Osteoblast (primary cell): ENCODE data around the gene SLAMF6. TPM values are rescaled to one million over a fixed set of nuclear protein-coding genes. Genes with fewer than 3 reads are reported as not detected.

Source experiments
- DNase-seq: peaks from one replicate; pipeline ENCODE4 v3.0.0; 2011; ENCODE audit warnings: low spot score, mixed read lengths; ENCODE audit not compliant: insufficient read length; ENCODE audit errors: missing footprints
- H2AFZ ChIP-seq: 2 replicates; pipeline ENCODE4 v1.6.0; 2011; ENCODE audit warnings: mild to moderate bottlenecking, low read length
- H3K27ac ChIP-seq: 2 replicates; pipeline ENCODE4 v1.5.1; 2011; ENCODE audit warnings: mild to moderate bottlenecking, low read depth, low read length, moderate library complexity
- H3K27me3 ChIP-seq: 2 replicates; pipeline ENCODE4 v1.6.0; 2012; ENCODE audit warnings: mild to moderate bottlenecking, control low read depth, inconsistent platforms, low read length, moderate library complexity; ENCODE audit not compliant: insufficient read depth
- H3K36me3 ChIP-seq: 2 replicates; pipeline ENCODE4 v1.5.1; 2011; ENCODE audit warnings: mild to moderate bottlenecking, low read length, control low read depth, moderate library complexity; ENCODE audit not compliant: insufficient read depth
- H3K4me1 ChIP-seq: 2 replicates; pipeline ENCODE4 v1.5.1; 2011; ENCODE audit warnings: mild to moderate bottlenecking, low read length, control low read depth, moderate library complexity; ENCODE audit not compliant: insufficient read depth
- H3K4me2 ChIP-seq: 2 replicates; pipeline ENCODE4 v1.6.0; 2011; ENCODE audit warnings: mild to moderate bottlenecking, low read length; ENCODE audit not compliant: insufficient read depth
- H3K4me3 ChIP-seq: fragments of 200-600 bp; sonication (generic); 3 replicates; pipeline ENCODE4 v1.5.1; 2012; ENCODE audit warnings: mild to moderate bottlenecking, low read length, inconsistent platforms; ENCODE audit not compliant: insufficient read depth
- H3K79me2 ChIP-seq: 2 replicates; pipeline ENCODE4 v1.6.0; 2012; ENCODE audit warnings: mild to moderate bottlenecking, low read length, control low read depth, inconsistent platforms; ENCODE audit not compliant: insufficient read depth
- H3K9me3 ChIP-seq: 2 replicates; pipeline ENCODE4 v1.5.1; 2011; ENCODE audit warnings: low read depth, low read length, control low read depth
- H4K20me1 ChIP-seq: 2 replicates; pipeline ENCODE4 v1.6.0; 2012; ENCODE audit warnings: mild to moderate bottlenecking, low read length, control low read depth; ENCODE audit not compliant: insufficient read depth
- total RNA-seq: library from RNA; depleted of rRNA; stranded (reverse); fragments of >200 nt; gene quantifications from 2 replicates; pipeline ENCODE4 v1.2.3, GENCODE V29; 2012
- TF ChIP-seq, protein P1 (sequence below): IDR thresholded peaks from 2 replicates; pipeline ENCODE4 v1.5.1; 2011; ENCODE audit warnings: mild to moderate bottlenecking, low read depth, low read length, moderate library complexity; ENCODE audit errors: extremely low read depth

SLAMF6 gene
- not detected in 2 replicates for total RNA-seq

DNA sequence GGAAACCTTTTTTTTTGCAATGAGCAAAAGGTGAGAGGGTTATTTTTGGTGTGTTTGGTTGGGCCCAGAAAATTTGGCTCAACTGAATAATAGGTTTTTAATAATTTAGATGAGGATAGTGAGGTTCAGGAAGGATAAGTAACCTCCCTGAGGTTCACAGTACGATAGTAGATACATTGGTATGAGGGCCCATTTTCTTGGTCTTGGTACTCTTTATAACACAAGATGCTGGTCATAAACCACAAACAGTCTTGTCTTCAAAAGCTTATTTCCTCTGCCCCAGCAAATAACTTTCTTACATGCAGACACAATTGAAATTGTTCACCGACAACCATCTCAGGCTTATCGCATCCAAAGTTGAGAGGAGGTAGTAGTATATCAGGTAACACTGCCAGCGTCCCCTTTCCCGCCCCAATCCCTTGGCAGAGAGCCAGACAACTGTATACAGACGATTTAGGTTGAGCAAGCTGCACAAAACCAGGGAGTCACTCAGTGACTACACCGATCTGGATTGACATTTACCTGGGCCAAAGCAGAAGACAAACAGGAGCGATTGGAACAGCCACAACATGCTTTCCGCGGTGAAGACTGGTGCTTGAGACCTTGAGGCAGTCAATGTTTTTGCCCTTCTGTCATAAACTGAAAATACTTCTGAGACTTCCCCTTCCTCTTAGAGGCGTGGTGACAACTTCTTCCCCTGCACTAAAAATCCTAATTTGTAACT, at the start of gene SLAMF6:
SLAMF6 (minus strand) TSS at position 634 of the 724 bp plus-strand sequence; CDS start at position 571, 63 bp downstream.
- no peak for DNase-seq
- Histone ChIP-seq H3K4me2 (no peak within 1 kb of the TSS), H2AFZ (no peak within 1 kb of the TSS), H3K4me3 (no peak within 1 kb of the TSS), H4K20me1 (no peaks in the 10 kb centered on the region), H3K79me2 (no peaks in the 10 kb centered on the region), H3K27me3 (no peaks in the 10 kb centered on the region), H3K4me1 (no peaks in the 10 kb centered on the region), H3K9me3 (no peaks in the 10 kb centered on the region), H3K36me3 (no peaks in the 10 kb centered on the region), H3K27ac (no peak within 1 kb of the TSS)
- TF ChIP-seq, protein P1, sequence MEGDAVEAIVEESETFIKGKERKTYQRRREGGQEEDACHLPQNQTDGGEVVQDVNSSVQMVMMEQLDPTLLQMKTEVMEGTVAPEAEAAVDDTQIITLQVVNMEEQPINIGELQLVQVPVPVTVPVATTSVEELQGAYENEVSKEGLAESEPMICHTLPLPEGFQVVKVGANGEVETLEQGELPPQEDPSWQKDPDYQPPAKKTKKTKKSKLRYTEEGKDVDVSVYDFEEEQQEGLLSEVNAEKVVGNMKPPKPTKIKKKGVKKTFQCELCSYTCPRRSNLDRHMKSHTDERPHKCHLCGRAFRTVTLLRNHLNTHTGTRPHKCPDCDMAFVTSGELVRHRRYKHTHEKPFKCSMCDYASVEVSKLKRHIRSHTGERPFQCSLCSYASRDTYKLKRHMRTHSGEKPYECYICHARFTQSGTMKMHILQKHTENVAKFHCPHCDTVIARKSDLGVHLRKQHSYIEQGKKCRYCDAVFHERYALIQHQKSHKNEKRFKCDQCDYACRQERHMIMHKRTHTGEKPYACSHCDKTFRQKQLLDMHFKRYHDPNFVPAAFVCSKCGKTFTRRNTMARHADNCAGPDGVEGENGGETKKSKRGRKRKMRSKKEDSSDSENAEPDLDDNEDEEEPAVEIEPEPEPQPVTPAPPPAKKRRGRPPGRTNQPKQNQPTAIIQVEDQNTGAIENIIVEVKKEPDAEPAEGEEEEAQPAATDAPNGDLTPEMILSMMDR: no peak

DNA sequence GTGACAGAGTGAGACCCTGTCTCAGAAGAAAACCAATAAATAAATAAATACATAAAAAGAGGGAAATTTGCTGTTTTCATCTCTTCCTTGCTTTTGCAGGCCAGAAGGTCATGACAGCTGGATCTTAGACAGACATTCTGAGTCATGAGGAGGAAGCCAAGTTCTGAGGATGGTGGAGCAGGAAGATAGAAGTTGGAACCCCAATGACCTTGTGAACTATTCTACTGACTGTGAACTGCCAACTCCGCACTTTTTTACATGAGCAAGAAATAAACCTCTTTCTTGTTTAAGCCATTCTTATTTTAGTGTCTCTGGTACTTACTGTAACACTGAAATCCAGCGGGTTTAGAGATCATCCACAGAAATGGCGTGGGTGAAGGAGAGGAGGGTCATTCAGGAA, 47.8 kb upstream of the SLAMF6 start:
- H3K4me2 ChIP-seq: no peak overlapping the region
- no peaks in the 10 kb centered on the region for H3K79me2 ChIP-seq
- no peak overlapping the region for H3K4me3 ChIP-seq
- no peaks in the 10 kb centered on the region for H3K27me3 ChIP-seq
- no peak overlapping the region for H3K27ac ChIP-seq
- no peaks in the 10 kb centered on the region for H4K20me1 ChIP-seq
- no peaks in the 10 kb centered on the region for H3K36me3 ChIP-seq
- H3K4me1 ChIP-seq: no peaks in the 10 kb centered on the region
- no peak overlapping the region for H2AFZ ChIP-seq
- no peak for DNase-seq
- TF ChIP-seq, protein P1: no peak
- no peaks in the 10 kb centered on the region for H3K9me3 ChIP-seq

DNA sequence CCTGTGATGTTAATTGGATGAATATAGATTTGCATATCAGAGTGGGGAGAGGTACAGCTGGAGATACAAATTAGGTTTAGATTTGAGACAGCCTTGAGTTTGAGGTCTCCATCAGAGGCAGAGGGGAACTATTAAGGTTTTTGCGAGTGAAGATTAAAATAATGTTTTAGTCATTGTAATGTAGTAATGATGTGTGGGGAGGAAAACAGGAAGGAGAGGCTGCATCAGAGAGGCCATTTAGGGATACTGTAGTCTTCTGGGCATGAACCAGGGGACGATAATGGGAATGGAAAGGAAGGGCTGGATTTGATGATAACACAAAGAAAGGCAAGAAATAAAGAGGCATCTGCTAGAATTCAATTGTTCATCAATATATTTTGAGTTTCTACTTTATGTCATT, 46.8 kb upstream of the SLAMF6 start:
- no peaks in the 10 kb centered on the region for H3K79me2 ChIP-seq
- H3K4me3 ChIP-seq: no peak overlapping the region
- no peak overlapping the region for H3K4me2 ChIP-seq
- TF ChIP-seq, protein P1: no peak
- no peak overlapping the region for H3K27ac ChIP-seq
- DNase-seq: no peak
- no peaks in the 10 kb centered on the region for H3K9me3 ChIP-seq
- no peaks in the 10 kb centered on the region for H3K27me3 ChIP-seq
- no peaks in the 10 kb centered on the region for H4K20me1 ChIP-seq
- H2AFZ ChIP-seq: no peak overlapping the region
- no peaks in the 10 kb centered on the region for H3K36me3 ChIP-seq
- H3K4me1 ChIP-seq: no peaks in the 10 kb centered on the region

DNA sequence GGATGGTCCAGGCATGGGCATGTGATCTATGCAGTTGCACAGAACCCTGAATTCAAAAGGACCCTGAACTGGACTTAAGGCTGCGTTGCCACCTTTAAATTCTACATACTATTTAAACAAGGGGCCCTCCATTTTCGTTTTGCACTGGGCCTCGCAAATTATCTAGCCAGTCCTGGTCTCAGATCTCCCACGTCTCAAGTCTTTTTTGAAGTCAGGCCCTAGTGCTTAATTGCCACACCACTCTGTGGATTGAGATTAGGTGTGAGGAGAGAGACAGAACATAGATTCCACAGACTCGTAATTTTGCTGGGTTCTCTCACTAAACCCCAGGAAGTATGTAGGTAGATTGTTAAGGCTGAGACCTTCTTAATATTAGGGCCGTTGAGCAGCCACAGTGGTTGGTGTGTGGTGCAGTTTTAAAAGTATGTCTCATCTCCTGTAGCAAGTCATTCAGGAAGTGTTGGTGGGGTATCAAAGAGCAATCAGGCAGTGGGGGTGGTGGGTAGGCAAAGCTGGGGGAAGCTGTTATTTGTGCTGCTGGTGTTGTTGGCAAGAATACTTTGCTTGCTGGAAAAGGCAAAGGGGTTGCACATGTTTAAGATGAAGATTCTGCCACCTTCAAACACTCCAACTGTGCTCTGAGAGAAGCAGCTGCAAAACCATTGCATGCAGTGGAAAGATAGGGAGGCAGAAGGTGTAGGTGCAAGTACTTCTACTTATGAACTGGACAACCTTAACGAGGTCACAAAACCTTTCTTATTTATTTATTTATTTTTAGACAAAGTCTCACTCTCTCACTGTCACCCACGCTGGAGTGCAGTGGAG, 45.0 kb upstream of the SLAMF6 start:
- Histone ChIP-seq H3K79me2 (no peaks in the 10 kb centered on the region), H4K20me1 (no peaks in the 10 kb centered on the region), H3K4me3 (no peak overlapping the region), H3K4me1 (no peaks in the 10 kb centered on the region), H2AFZ (no peak overlapping the region), H3K9me3 (no peaks in the 10 kb centered on the region), H3K27ac (no peak overlapping the region), H3K36me3 (no peaks in the 10 kb centered on the region), H3K27me3 (no peaks in the 10 kb centered on the region), H3K4me2 (no peak overlapping the region)
- no peak for DNase-seq
- TF ChIP-seq, protein P1: no peak
